Keratinocyte (primary cell): ENCODE measurements around the gene TEAD3.
"Not testable (repeated sequence)": the region's sequence is repeated elsewhere in the genome, so short reads cannot be mapped to it uniquely, and the experiment has no call there.

Experiments
- CTCF ChIP-seq, 3 experiments: IDR thresholded peaks in 1 of 3; conservative IDR thresholded peaks in 1 of 3; optimal IDR thresholded peaks in 1 of 3; 2 replicates in 2 of 3; 3 replicates in 1 of 3; pipeline versions ENCODE3 to v1.5.1; 2011; ENCODE audit warnings: low read length in 3 of 3, mild to moderate bottlenecking in 3 of 3, moderate library complexity in 2 of 3, control low read depth in 1 of 3, inconsistent platforms in 1 of 3; ENCODE audit not compliant: insufficient read depth in 2 of 3; ENCODE audit errors: extremely low read depth in 1 of 3
- EZH2 ChIP-seq: IDR thresholded peaks from one replicate; pipeline ENCODE4 v1.6.1; 2012; ENCODE audit warnings: inconsistent platforms, mild to moderate bottlenecking, low read length, moderate library complexity

- TF ChIP-seq EZH2; CTCF (optimal IDR thresholded peaks at IDR 0.05 in 1 of 3, IDR thresholded peaks at IDR 0.05 in 1 of 3, conservative IDR thresholded peaks at IDR 0.05 in 1 of 3; ENCODE audit: extremely low read depth in 1 of 3, insufficient read depth in 2 of 3, low read length in 3 of 3): not testable (repeated sequence)
Observed at GRCh38 chr6:35517978-35518377, 21.1 kb upstream of the TEAD3 start.
